Endothelial cell of umbilical vein (primary cell): ENCODE data around the gene ULK4. TPM values are rescaled to one million over a fixed set of nuclear protein-coding genes. Genes with fewer than 3 reads are reported as not detected.

ENCODE experiments used
- BruUV-seq: library from RNA; stranded (reverse); fragments of 400-500 nt; replicated peaks from 2 replicates; lab custom pipeline; 2021; lab: Mats Ljungman, UMichigan
- CTCF ChIA-PET: fragments of 300-600, 350-600 bp; sonication (Branson Sonifier 250); formaldehyde crosslinking; loops from one replicate; lab custom pipeline; 2021; ENCODE audit warnings: antibody characterized with exemption, inconsistent platforms; lab: Charles Lee
- POLR2A ChIA-PET: fragments of 300-600, 350-600 bp; sonication (Branson Sonifier 250); formaldehyde crosslinking; loops from one replicate; lab custom pipeline; 2021; ENCODE audit warnings: antibody characterized with exemption, inconsistent platforms; lab: Charles Lee
- DNase-seq: peaks from one replicate; pipeline ENCODE4 v3.0.0-alpha.2; 2011; ENCODE audit warnings: low read depth, low spot score
- FAIRE-seq: peaks from 2 replicates; lab custom pipeline; 2011; peaks lifted over from hg19 to GRCh38; lab: Jason Lieb, UNC
- H2AFZ ChIP-seq: 2 replicates; pipeline ENCODE4 v1.6.0; 2012; ENCODE audit warnings: low read depth, low read length, control low read depth, inconsistent platforms
- H3K27ac ChIP-seq: 2 replicates; pipeline ENCODE4 v1.5.1; 2011; ENCODE audit warnings: low read depth, mild to moderate bottlenecking, control low read depth, low read length, moderate library complexity; ENCODE audit not compliant: insufficient read depth
- H3K27me3 ChIP-seq, 2 experiments: 2 replicates each; pipeline versions ENCODE4 v1.6.0 to v1.6.1; 2011; ENCODE audit warnings: low read length in 2 of 2, mixed read lengths in 1 of 2; ENCODE audit not compliant: control insufficient read depth in 2 of 2, insufficient read depth in 2 of 2
- H3K36me3 ChIP-seq, 2 experiments: 2 replicates in 1 of 2; 3 replicates in 1 of 2; pipeline ENCODE4 v1.5.1; 2011; ENCODE audit warnings: low read length in 2 of 2, mild to moderate bottlenecking in 1 of 2, moderate library complexity in 1 of 2; ENCODE audit not compliant: control insufficient read depth in 2 of 2, insufficient read depth in 2 of 2; ENCODE audit errors: extremely low read depth in 1 of 2
- H3K4me1 ChIP-seq: 3 replicates; pipeline ENCODE4 v1.5.1; 2011; ENCODE audit warnings: mild to moderate bottlenecking, low read length; ENCODE audit not compliant: control insufficient read depth, insufficient read depth; ENCODE audit errors: extremely low read depth
- H3K4me2 ChIP-seq: 2 replicates; pipeline ENCODE4 v1.6.1; 2011; ENCODE audit warnings: low read length, control low read depth, mixed read lengths; ENCODE audit not compliant: insufficient read depth
- H3K4me3 ChIP-seq, 3 experiments: fragments of 200-600 bp in 1 of 3; sonication (generic), shearing (Covaris generic) in 1 of 3; replicated peaks in 1 of 3; 2 replicates each; pipeline ENCODE4 v1.5.1; 2011 to 2016; ENCODE audit warnings: control low read depth in 3 of 3, low read length in 3 of 3, mild to moderate bottlenecking in 2 of 3, inconsistent platforms in 1 of 3, low read depth in 1 of 3, moderate library complexity in 1 of 3; ENCODE audit not compliant: insufficient read depth in 1 of 3
- H3K79me2 ChIP-seq: 2 replicates; pipeline ENCODE4 v1.6.0; 2012; ENCODE audit warnings: low read length, inconsistent platforms; ENCODE audit not compliant: control insufficient read depth, insufficient read depth
- H3K9ac ChIP-seq: replicated peaks from 2 replicates; pipeline ENCODE3; 2011; ENCODE audit warnings: low read length, control low read depth; ENCODE audit not compliant: insufficient read depth; ENCODE audit errors: extremely low read depth
- H3K9me1 ChIP-seq: replicated peaks from 3 replicates; pipeline ENCODE4 v1.6.0; 2011; ENCODE audit warnings: mild to moderate bottlenecking, low read length; ENCODE audit not compliant: control insufficient read depth, insufficient read depth; ENCODE audit errors: extremely low read depth
- H3K9me3 ChIP-seq: replicated peaks from 2 replicates; pipeline ENCODE4 v1.5.1; 2012; ENCODE audit warnings: low read length, inconsistent platforms; ENCODE audit not compliant: control insufficient read depth, insufficient read depth
- H4K20me1 ChIP-seq: replicated peaks from 2 replicates; pipeline ENCODE3; 2011; ENCODE audit warnings: mild to moderate bottlenecking, low read length; ENCODE audit not compliant: control insufficient read depth, insufficient read depth; ENCODE audit errors: extremely low read depth
- EZH2 ChIP-seq: IDR thresholded peaks from 2 replicates; pipeline ENCODE4 v1.6.1; 2012; ENCODE audit warnings: borderline replicate concordance, low read depth, mild to moderate bottlenecking, moderate library complexity, low read length, inconsistent platforms; ENCODE audit not compliant: severe bottlenecking
- FOS ChIP-seq: IDR thresholded peaks from 2 replicates; pipeline ENCODE4 v1.6.1; 2011; ENCODE audit warnings: mild to moderate bottlenecking, low read length, moderate library complexity, borderline replicate concordance; ENCODE audit not compliant: insufficient read depth
- GATA2 ChIP-seq: IDR thresholded peaks from 2 replicates; pipeline ENCODE4 v1.7.0; 2011; ENCODE audit warnings: low read depth, mild to moderate bottlenecking, moderate library complexity, mixed read lengths, low read length; ENCODE audit not compliant: insufficient read length, insufficient read depth
- JUN ChIP-seq: IDR thresholded peaks from 2 replicates; pipeline ENCODE4 v1.6.1; 2011; ENCODE audit warnings: borderline replicate concordance, low read depth; ENCODE audit not compliant: insufficient read length, insufficient read depth
- MYC ChIP-seq: IDR thresholded peaks from one replicate; pipeline ENCODE4 v1.6.1; 2011; ENCODE audit warnings: mild to moderate bottlenecking, low read depth, low read length
- POLR2A ChIP-seq: IDR thresholded peaks from 2 replicates; pipeline ENCODE4 v1.6.1; 2012; ENCODE audit warnings: low read depth, mild to moderate bottlenecking, control low read depth, low read length
- POLR2AphosphoS5 ChIP-seq: IDR thresholded peaks from 2 replicates; pipeline ENCODE4 v1.6.1; 2012; ENCODE audit warnings: low read depth, mild to moderate bottlenecking, control low read depth, low read length, moderate library complexity; ENCODE audit not compliant: insufficient read depth
- dilution Hi-C: fragments of 300-500 bp; cut with MboI; formaldehyde crosslinking; loops from one replicate; pipeline ENCODE4 v1.15.0; 2019; ENCODE audit warnings: low sequenced_read_pairs; ENCODE audit not compliant: extremely low pct_ligation_motif_present
- intact Hi-C: fragments of 100-400 bp; cut with micrococcal nuclease; formaldehyde crosslinking; loops from one replicate; pipeline ENCODE4 v1.10.0; 2022
- polyA plus RNA-seq, 4 experiments: library from polyadenylated mRNA; depleted of rRNA in 3 of 4; stranded (reverse) in 3 of 4; unstranded in 1 of 4; fragments of >200 nt; gene quantifications; 2 replicates each; pipeline versions ENCODE4 v1.2.1 to v1.2.3, GENCODE V29; 2011 to 2012; ENCODE audit warnings: missing spikeins in 1 of 4
- total RNA-seq: library from RNA; stranded (reverse); gene quantifications from 2 replicates; pipeline ENCODE4 v1.2.3, GENCODE V29; 2021
- TF ChIP-seq, protein P1 (sequence below): IDR thresholded peaks from 2 replicates; pipeline ENCODE4 v1.6.1; 2011; ENCODE audit not compliant: insufficient read depth, insufficient read length
- TF ChIP-seq, protein P2 (sequence below), 2 donors: IDR thresholded peaks; 1 replicate in 1 of 2; 2 replicates in 1 of 2; pipeline ENCODE4 v1.5.1; 2011; ENCODE audit warnings: low read length in 2 of 2, mild to moderate bottlenecking in 2 of 2, moderate library complexity in 2 of 2, control low read depth in 1 of 2, inconsistent platforms in 1 of 2, low read depth in 1 of 2; ENCODE audit not compliant: insufficient read depth in 1 of 2; ENCODE audit errors: extremely low read depth in 1 of 2

Gene ULK4
- total and polyA plus RNA-seq, 2 donors (not counting 3 experiments of a cell fraction or from before 2014, with no cell fraction given), result 3.3 to 16.0 TPM

DNA sequence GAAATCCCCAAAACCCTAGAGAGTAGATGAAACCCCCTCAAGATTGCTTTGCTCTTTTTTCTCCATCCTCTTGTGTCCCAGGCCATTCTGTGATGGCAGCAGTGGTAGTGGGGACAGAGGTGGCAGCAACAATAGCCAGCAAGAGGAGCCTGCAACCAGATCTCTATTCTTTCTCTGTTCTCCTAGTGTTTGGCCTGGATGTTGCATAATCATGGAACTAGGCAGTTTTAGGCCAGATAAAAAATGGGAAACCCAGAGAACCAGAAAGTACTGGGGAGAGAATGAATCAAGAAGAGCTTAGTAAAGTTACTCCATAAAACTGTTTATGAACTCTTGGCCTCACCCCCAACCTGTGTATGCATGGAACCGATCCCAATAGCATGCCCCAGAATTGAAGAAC, 710.3 kb downstream of the ULK4 start:
- BruUV-seq, result no TSS peak
- Histone ChIP-seq H3K9ac (no peak overlapping the region), H3K9me3 (no peaks in the 10 kb centered on the region), H3K27ac (no peak overlapping the region), H3K4me3 (no peak overlapping the region), H3K9me1 (no peaks in the 10 kb centered on the region), H4K20me1 (no peaks in the 10 kb centered on the region), H3K27me3 (no peaks in the 10 kb centered on the region), H3K79me2 (no peaks in the 10 kb centered on the region), H3K4me1 (no peaks in the 10 kb centered on the region), H3K4me2 (no peak overlapping the region), H3K36me3 (no peaks in the 10 kb centered on the region), H2AFZ (no peak overlapping the region)
- ChIA-PET CTCF (no interaction called here), POLR2A (no interaction called here)
- TF ChIP-seq FOS, result no peak
- no peak for TF ChIP-seq POLR2AphosphoS5
- no peak for TF ChIP-seq MYC
- no peak for TF ChIP-seq EZH2
- DNase-seq (no peak), FAIRE-seq (no peak)
- intact Hi-C loops, result no loop called here
- dilution Hi-C loops, result no loop called here

DNA sequence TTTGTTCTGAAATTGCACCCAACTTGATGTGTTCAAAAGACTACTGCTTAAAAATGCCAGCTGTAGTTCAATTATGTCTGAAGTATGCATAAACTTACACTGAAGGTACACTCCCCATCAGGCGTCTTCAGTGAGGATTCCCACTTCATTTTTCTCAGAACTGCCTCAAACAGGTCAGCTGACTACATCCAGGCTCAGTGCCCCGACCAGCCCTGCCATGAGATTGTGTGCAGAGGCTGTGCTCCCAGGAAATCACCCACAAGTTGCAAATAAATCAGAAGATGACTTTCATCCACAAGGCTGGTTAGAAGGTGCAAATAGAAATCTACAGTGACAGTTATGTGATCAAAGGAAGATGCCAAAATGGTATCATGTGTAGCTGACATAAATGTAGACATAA, 711.1 kb downstream of the ULK4 start:
- CTCF ChIA-PET, result no interaction called here
- H3K79me2 ChIP-seq, result no peaks in the 10 kb centered on the region
- intact Hi-C loops (no loop called here), dilution Hi-C loops (no loop called here)
- no peaks in the 10 kb centered on the region for H3K9me3 ChIP-seq
- POLR2A ChIA-PET, result no interaction called here
- FAIRE-seq (no peak), DNase-seq (no peak)
- H3K4me3 ChIP-seq, result no peak overlapping the region
- H3K27me3 ChIP-seq, result no peaks in the 10 kb centered on the region
- no peaks in the 10 kb centered on the region for H4K20me1 ChIP-seq
- TF ChIP-seq MYC (no peak), POLR2A (no peak), POLR2AphosphoS5 (no peak), EZH2 (no peak), GATA2 (no peak), JUN (no peak), FOS (no peak)
- TF ChIP-seq, protein P1, sequence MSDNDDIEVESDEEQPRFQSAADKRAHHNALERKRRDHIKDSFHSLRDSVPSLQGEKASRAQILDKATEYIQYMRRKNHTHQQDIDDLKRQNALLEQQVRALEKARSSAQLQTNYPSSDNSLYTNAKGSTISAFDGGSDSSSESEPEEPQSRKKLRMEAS, result no peak
- TF ChIP-seq, protein P2, sequence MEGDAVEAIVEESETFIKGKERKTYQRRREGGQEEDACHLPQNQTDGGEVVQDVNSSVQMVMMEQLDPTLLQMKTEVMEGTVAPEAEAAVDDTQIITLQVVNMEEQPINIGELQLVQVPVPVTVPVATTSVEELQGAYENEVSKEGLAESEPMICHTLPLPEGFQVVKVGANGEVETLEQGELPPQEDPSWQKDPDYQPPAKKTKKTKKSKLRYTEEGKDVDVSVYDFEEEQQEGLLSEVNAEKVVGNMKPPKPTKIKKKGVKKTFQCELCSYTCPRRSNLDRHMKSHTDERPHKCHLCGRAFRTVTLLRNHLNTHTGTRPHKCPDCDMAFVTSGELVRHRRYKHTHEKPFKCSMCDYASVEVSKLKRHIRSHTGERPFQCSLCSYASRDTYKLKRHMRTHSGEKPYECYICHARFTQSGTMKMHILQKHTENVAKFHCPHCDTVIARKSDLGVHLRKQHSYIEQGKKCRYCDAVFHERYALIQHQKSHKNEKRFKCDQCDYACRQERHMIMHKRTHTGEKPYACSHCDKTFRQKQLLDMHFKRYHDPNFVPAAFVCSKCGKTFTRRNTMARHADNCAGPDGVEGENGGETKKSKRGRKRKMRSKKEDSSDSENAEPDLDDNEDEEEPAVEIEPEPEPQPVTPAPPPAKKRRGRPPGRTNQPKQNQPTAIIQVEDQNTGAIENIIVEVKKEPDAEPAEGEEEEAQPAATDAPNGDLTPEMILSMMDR (IDR thresholded peaks at IDR 0.05; ENCODE audit: extremely low read depth in 1 of 2, insufficient read depth in 1 of 2, low read depth in 1 of 2, low read length in 2 of 2), result no peak
- no peak overlapping the region for H3K27ac ChIP-seq
- no TSS peak for BruUV-seq
- H3K9me1 ChIP-seq, result no peaks in the 10 kb centered on the region
- no peaks in the 10 kb centered on the region for H3K36me3 ChIP-seq
- no peak overlapping the region for H3K4me2 ChIP-seq
- no peak overlapping the region for H3K9ac ChIP-seq
- no peak overlapping the region for H2AFZ ChIP-seq
- H3K4me1 ChIP-seq, result no peaks in the 10 kb centered on the region
